ENCODE data around the gene SEMA6A.

SEMA6A gene

GRCh38 chr5:116440457-116441001 lies 134.1 kb downstream of the SEMA6A start:
- no peak for DNase-seq (ENCODE audit: low read depth)

GRCh38 chr5:116439905-116440304 lies 134.7 kb downstream of the SEMA6A start:
- DNase-seq (ENCODE audit: low read depth): no peak

GRCh38 chr5:116438979-116439554 lies 135.6 kb downstream of the SEMA6A start:
- no peak for DNase-seq (ENCODE audit: low read depth)

- DNase-seq (ENCODE audit: low read depth): no peak
Measured at GRCh38 chr5:116437922-116438578, 136.6 kb downstream of the SEMA6A start.

GRCh38 chr5:116437351-116437705 lies 137.3 kb downstream of the SEMA6A start:
- no peak for DNase-seq (ENCODE audit: low read depth)

GRCh38 chr5:116436674-116437350 lies 137.8 kb downstream of the SEMA6A start:
- no peak for DNase-seq (ENCODE audit: low read depth)

GRCh38 chr5:116428966-116429365 lies 145.7 kb downstream of the SEMA6A start:
- DNase-seq (ENCODE audit: low read depth): no peak

- DNase-seq (ENCODE audit: low read depth): no peak
Measured at GRCh38 chr5:116428413-116428812, 146.2 kb downstream of the SEMA6A start.

GRCh38 chr5:116424951-116425350 lies 149.7 kb downstream of the SEMA6A start:
- DNase-seq (ENCODE audit: low read depth): no peak

- DNase-seq (ENCODE audit: low read depth): no peak
Measured at GRCh38 chr5:116424258-116424615, 150.4 kb downstream of the SEMA6A start.

GRCh38 chr5:116423587-116424257 lies 150.9 kb downstream of the SEMA6A start:
- DNase-seq (ENCODE audit: low read depth): no peak

GRCh38 chr5:116423141-116423540 lies 151.5 kb downstream of the SEMA6A start:
- no peak for DNase-seq (ENCODE audit: low read depth)

GRCh38 chr5:116421080-116421629 lies 153.5 kb downstream of the SEMA6A start:
- DNase-seq (ENCODE audit: low read depth): no peak

GRCh38 chr5:116420540-116420939 lies 154.1 kb downstream of the SEMA6A start:
- DNase-seq (ENCODE audit: low read depth): no peak

- no peak for DNase-seq (ENCODE audit: low read depth)
Measured at GRCh38 chr5:116419258-116419657, 155.4 kb downstream of the SEMA6A start.

GRCh38 chr5:116418774-116419173 lies 155.8 kb downstream of the SEMA6A start:
- no peak for DNase-seq (ENCODE audit: low read depth)

GRCh38 chr5:116418016-116418415 lies 156.6 kb downstream of the SEMA6A start:
- DNase-seq (ENCODE audit: low read depth): no peak

- DNase-seq (ENCODE audit: low read depth): no peak
Measured at GRCh38 chr5:116415989-116416388, 158.6 kb downstream of the SEMA6A start.

GRCh38 chr5:116415182-116415581 lies 159.4 kb downstream of the SEMA6A start:
- DNase-seq (ENCODE audit: low read depth): no peak

- no peak for DNase-seq (ENCODE audit: low read depth)
Measured at GRCh38 chr5:116411101-116411571, 163.5 kb downstream of the SEMA6A start.

GRCh38 chr5:116410336-116410890 lies 164.2 kb downstream of the SEMA6A start:
- no peak for DNase-seq (ENCODE audit: low read depth)
